CD14-positive monocyte (primary cell): Measurements from ENCODE around the gene TNFRSF6B. TPM values are rescaled to one million over a fixed set of nuclear protein-coding genes. Genes with fewer than 3 reads are reported as not detected.

Experiments used
- DNase-seq, 3 donors: peaks; one replicate each; pipeline ENCODE4 v3.0.0-alpha.2; 2011 to 2022
- H2AFZ ChIP-seq: 2 replicates; pipeline ENCODE4 v1.6.0; 2012; ENCODE audit warnings: mild to moderate bottlenecking, low read depth, low read length, inconsistent platforms; ENCODE audit not compliant: insufficient read depth, poor library complexity, severe bottlenecking
- H3K27ac ChIP-seq, 2 donors: 1 replicate in 1 of 2; 2 replicates in 1 of 2; pipeline ENCODE4 v1.5.1; 2012 to 2013; ENCODE audit warnings: low read length in 2 of 2, control low read depth in 1 of 2, inconsistent platforms in 1 of 2, low read depth in 1 of 2, mild to moderate bottlenecking in 1 of 2
- H3K27me3 ChIP-seq, 2 donors: one replicate each; pipeline versions ENCODE4 v1.6.0 to v1.6.1; 2011 to 2013; ENCODE audit warnings: low read length in 2 of 2; ENCODE audit not compliant: control insufficient read depth in 2 of 2, insufficient read depth in 2 of 2
- H3K36me3 ChIP-seq, 2 donors: replicated peaks in 1 of 2; 1 replicate in 1 of 2; 2 replicates in 1 of 2; pipeline versions ENCODE4 v1.5.1 to v1.6.1; 2012 to 2013; ENCODE audit warnings: low read length in 2 of 2, control low read depth in 1 of 2, inconsistent platforms in 1 of 2, mild to moderate bottlenecking in 1 of 2; ENCODE audit not compliant: insufficient read depth in 2 of 2, control insufficient read depth in 1 of 2
- H3K4me1 ChIP-seq, 2 donors: 1 replicate in 1 of 2; 2 replicates in 1 of 2; pipeline versions ENCODE4 v1.5.1 to v1.6.1; 2012 to 2013; ENCODE audit warnings: low read length in 2 of 2, control low read depth in 1 of 2, inconsistent platforms in 1 of 2, mild to moderate bottlenecking in 1 of 2, moderate library complexity in 1 of 2; ENCODE audit not compliant: insufficient read depth in 2 of 2, control insufficient read depth in 1 of 2
- H3K4me2 ChIP-seq: replicated peaks from 2 replicates; pipeline ENCODE3; 2012; ENCODE audit warnings: low read length, moderate library complexity, mild to moderate bottlenecking; ENCODE audit not compliant: poor library complexity, severe bottlenecking; ENCODE audit errors: extremely low read depth
- H3K4me3 ChIP-seq, 3 experiments: fragments of 200-600 bp in 1 of 3; sonication (generic) in 1 of 3; replicated peaks in 1 of 3; 1 replicate in 2 of 3; 2 replicates in 1 of 3; pipeline ENCODE4 v1.5.1; 2011 to 2013; ENCODE audit warnings: low read length in 3 of 3, mild to moderate bottlenecking in 3 of 3, control low read depth in 2 of 3, low read depth in 2 of 3, inconsistent platforms in 1 of 3, moderate library complexity in 1 of 3
- H3K79me2 ChIP-seq: 2 replicates; pipeline ENCODE4 v1.6.0; 2012; ENCODE audit warnings: mild to moderate bottlenecking, control low read depth, inconsistent platforms, low read length, moderate library complexity; ENCODE audit not compliant: insufficient read depth
- H3K9ac ChIP-seq: 2 replicates; pipeline ENCODE4 v1.6.0; 2017; ENCODE audit warnings: low read length, mild to moderate bottlenecking; ENCODE audit not compliant: insufficient read depth, poor library complexity, severe bottlenecking
- H3K9me3 ChIP-seq, 2 donors: replicated peaks in 1 of 2; 1 replicate in 1 of 2; 2 replicates in 1 of 2; pipeline versions ENCODE4 v1.5.1 to v1.6.1; 2012 to 2013; ENCODE audit warnings: low read length in 2 of 2, control low read depth in 1 of 2; ENCODE audit not compliant: control insufficient read depth in 1 of 2, insufficient read depth in 1 of 2
- H4K20me1 ChIP-seq: 2 replicates; pipeline ENCODE4 v1.6.0; 2012; ENCODE audit warnings: mild to moderate bottlenecking, low read length, control low read depth, moderate library complexity; ENCODE audit not compliant: insufficient read depth
- H3K27ac Mint-ChIP-seq, 7 donors: one replicate each; pipeline ENCODE4 v1.8.0; 2020; ENCODE audit warnings: mild to moderate bottlenecking in 7 of 7, mixed read lengths in 7 of 7, moderate library complexity in 6 of 7, inconsistent platforms in 2 of 7
- H3K27me3 Mint-ChIP-seq, 3 donors: one replicate each; pipeline ENCODE4 v1.8.0; 2021 to 2022; ENCODE audit warnings: low read depth in 3 of 3, mild to moderate bottlenecking in 3 of 3, mixed read lengths in 3 of 3, moderate library complexity in 3 of 3, inconsistent platforms in 1 of 3
- H3K36me3 Mint-ChIP-seq, 2 donors: one replicate each; pipeline ENCODE4 v1.8.0; 2020; ENCODE audit warnings: mixed read lengths in 2 of 2, inconsistent platforms in 1 of 2, mild to moderate bottlenecking in 1 of 2
- H3K4me1 Mint-ChIP-seq: one replicate; pipeline ENCODE4 v1.8.0; 2020; ENCODE audit warnings: mild to moderate bottlenecking, mixed read lengths
- H3K4me3 Mint-ChIP-seq, 2 donors: one replicate each; pipeline ENCODE4 v1.8.0; 2020; ENCODE audit warnings: mild to moderate bottlenecking in 2 of 2, mixed read lengths in 2 of 2, moderate library complexity in 1 of 2
- H3K9me3 Mint-ChIP-seq, 7 donors: one replicate each; pipeline ENCODE4 v1.8.0; 2020 to 2022; ENCODE audit warnings: mixed read lengths in 7 of 7, mild to moderate bottlenecking in 6 of 7, moderate library complexity in 6 of 7, inconsistent platforms in 2 of 7
- WGBS: methylation state at CpG from one replicate; pipeline ENCODE4 v1.1.5; 2013; ENCODE audit warnings: missing lambda C conversion rate; ENCODE audit not compliant: insufficient coverage; 5-methylcytosine and 5-hydroxymethylcytosine counted together
- intact Hi-C, 2 donors: fragments of 100-400 bp; cut with micrococcal nuclease; formaldehyde crosslinking; loops; one replicate each; pipeline versions ENCODE4 v1.15.0 to v1.15.1; 2023
- polyA plus RNA-seq, 3 donors: library from polyadenylated mRNA; depleted of rRNA in 1 of 3; unstranded in 2 of 3; stranded (reverse) in 1 of 3; fragments of 300-500 nt in 2 of 3; fragments of >200 nt in 1 of 3; fragmentation: Illumina TruSeq in 2 of 3; gene quantifications; 1 replicate in 2 of 3; 2 replicates in 1 of 3; pipeline ENCODE4 v1.2.3, GENCODE V29; 2012 to 2021
- TF ChIP-seq, protein P1 (sequence below): fragments of 200-600 bp; IDR thresholded peaks from one replicate; pipeline ENCODE4 v1.8.0; 2022; ENCODE audit warnings: antibody characterized with exemption, mild to moderate bottlenecking

TNFRSF6B gene
- polyA plus RNA-seq, 3 donors, result 6.5 TPM; not detected in 2

DNA sequence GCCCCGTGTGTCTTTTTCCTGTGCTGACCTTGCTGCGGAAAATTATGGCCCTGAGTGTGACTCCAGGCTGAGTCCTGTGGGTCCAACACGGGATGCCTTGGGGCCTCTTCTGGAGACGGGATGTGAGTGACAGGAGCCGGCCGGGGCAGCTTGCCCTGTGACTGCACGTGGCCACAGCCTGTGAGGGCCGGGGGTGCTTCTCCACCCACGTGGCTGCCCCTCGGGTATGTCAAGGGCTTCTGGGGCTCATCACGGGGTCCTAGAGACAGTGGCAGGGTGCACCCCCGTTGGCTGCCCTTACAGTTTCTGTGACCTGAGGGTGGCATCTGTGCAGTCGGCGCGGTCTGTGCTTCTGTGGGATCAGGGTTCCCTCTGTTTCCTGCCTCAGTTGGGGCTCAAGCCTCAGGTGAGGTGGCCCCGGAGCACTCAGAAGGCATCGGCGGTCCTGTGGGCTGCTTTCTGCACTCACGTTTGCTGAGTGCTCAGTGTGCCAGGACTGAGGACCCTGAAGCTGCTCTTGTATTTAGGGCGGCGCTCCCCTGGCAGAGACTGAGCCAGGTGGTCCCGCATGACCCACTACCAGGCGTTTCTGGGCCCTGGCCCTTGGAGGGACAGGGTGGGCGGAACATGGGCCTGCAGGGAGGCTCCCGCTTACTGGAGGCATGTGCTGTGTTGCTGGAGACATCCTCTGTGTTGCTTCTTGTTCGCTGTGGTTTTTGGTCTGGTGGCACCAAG lies 33.0 kb upstream of the TNFRSF6B start:
- Histone ChIP-seq H3K4me3 (no peak overlapping the region), H3K27ac (no peak overlapping the region), H3K9ac (no peak overlapping the region), H2AFZ (no peak overlapping the region), H3K36me3 (peaks cover 58 to 82% of the 10 kb centered on the region in 2 donors), H3K4me2 (no peak overlapping the region), H3K79me2 (peaks cover 9% of the 10 kb centered on the region), H3K9me3 (no peaks in the 10 kb centered on the region), H3K27me3 (no peaks in the 10 kb centered on the region), H3K4me1 (peaks cover 10 to 11% of the 10 kb centered on the region in 2 donors), H4K20me1 (no peaks in the 10 kb centered on the region)
- intact Hi-C loops, result no loop called here
- 96% methylated on average over 26 of the region's 26 CpGs for WGBS
- Mint-ChIP-seq H3K27ac (peak overlapping the region in 1 of 7 donors; percentile 25), H3K9me3 (peaks cover 0 to 1% (median 0%) of the 10 kb centered on the region in 7 donors), H3K4me3 (no peak overlapping the region), H3K36me3 (peaks cover 64 to 77% of the 10 kb centered on the region in 2 donors), H3K4me1 (peaks cover 15% of the 10 kb centered on the region), H3K27me3 (peaks cover 0 to 3% (median 0%) of the 10 kb centered on the region in 3 donors)
- DNase-seq, result no peak
- TF ChIP-seq, protein P1, sequence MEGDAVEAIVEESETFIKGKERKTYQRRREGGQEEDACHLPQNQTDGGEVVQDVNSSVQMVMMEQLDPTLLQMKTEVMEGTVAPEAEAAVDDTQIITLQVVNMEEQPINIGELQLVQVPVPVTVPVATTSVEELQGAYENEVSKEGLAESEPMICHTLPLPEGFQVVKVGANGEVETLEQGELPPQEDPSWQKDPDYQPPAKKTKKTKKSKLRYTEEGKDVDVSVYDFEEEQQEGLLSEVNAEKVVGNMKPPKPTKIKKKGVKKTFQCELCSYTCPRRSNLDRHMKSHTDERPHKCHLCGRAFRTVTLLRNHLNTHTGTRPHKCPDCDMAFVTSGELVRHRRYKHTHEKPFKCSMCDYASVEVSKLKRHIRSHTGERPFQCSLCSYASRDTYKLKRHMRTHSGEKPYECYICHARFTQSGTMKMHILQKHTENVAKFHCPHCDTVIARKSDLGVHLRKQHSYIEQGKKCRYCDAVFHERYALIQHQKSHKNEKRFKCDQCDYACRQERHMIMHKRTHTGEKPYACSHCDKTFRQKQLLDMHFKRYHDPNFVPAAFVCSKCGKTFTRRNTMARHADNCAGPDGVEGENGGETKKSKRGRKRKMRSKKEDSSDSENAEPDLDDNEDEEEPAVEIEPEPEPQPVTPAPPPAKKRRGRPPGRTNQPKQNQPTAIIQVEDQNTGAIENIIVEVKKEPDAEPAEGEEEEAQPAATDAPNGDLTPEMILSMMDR, result no peak

GRCh38 chr20:63664143-63664851 lies 32.2 kb upstream of the TNFRSF6B start:
- Histone ChIP-seq H3K27ac (no peak overlapping the region), H3K9me3 (no peaks in the 10 kb centered on the region), H3K4me1 (peaks cover 3 to 4% of the 10 kb centered on the region in 2 donors), H3K4me2 (no peak overlapping the region), H3K79me2 (peaks cover 6% of the 10 kb centered on the region), H4K20me1 (no peaks in the 10 kb centered on the region), H2AFZ (no peak overlapping the region), H3K9ac (no peak overlapping the region), H3K27me3 (no peaks in the 10 kb centered on the region), H3K36me3 (peaks cover 62 to 88% of the 10 kb centered on the region in 2 donors), H3K4me3 (no peak overlapping the region)
- H3K4me3 Mint-ChIP-seq, result no peak overlapping the region
- H3K4me1 Mint-ChIP-seq, result peaks cover 7% of the 10 kb centered on the region
- intact Hi-C loops, result no loop called here
- 96% methylated on average over 22 of the region's 22 CpGs for WGBS
- H3K36me3 Mint-ChIP-seq, result peaks cover 72 to 85% of the 10 kb centered on the region in 2 donors
- peaks cover 0 to 2% (median 0%) of the 10 kb centered on the region in 3 donors for H3K27me3 Mint-ChIP-seq
- peaks cover 0 to 1% (median 0%) of the 10 kb centered on the region in 7 donors for H3K9me3 Mint-ChIP-seq
- no peak for DNase-seq
- peak overlapping the region in 2 of 7 donors; percentile 20 to 53 for H3K27ac Mint-ChIP-seq
- TF ChIP-seq, protein P1, result no peak
